AG20443 (cell line): Measurements from ENCODE around the gene NHLH2.
A peak's percentile ranks its signal among the peaks of the same experiment; 100 is the strongest.

ENCODE experiments used
- DNase-seq: peaks from one replicate; pipeline ENCODE4 v3.0.0; 2012; ENCODE audit warnings: low spot score, mixed read lengths

NHLH2 gene

DNA sequence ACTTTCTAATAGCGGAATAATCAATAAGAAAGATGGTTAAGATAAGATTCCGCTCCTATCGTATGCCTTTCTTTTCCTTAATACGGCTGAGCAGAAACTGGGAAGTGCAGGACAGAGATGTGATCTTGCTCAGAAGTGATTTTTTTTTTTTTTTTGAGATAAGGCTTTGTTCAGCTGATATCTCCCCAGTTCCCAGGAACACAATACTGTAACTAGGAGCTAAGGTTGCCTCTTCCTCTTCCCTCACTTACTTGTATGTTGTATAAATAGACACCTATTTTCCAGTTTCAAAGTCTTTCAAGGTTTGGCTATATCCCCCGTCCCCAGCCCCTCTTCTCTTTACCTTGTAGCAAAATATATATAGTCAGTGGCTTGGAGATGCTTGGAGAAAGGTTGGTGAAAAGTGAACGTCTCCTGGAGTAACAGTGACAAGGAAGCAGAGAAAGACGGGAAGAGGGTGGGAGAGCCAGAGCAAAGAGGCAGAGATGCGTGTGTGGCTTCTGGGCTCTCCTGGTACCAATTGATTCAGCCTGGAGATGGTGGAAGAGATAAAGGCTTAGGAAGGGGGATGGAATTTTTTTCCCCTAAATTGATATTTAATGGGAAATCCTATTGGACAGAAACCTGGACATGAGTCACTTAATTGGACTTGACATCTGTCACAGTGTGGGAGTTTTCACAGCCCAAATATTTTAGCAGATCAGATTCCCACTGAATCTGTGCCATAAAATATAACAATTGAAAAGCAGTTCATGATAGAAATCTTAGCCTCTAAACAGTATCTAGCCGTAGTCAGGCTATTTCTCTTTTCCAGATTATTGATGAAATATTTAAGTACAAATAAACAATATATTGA is at the start of gene NHLH2:
TSS of gene NHLH2 (minus strand) at position 522 of the 856 bp plus-strand sequence. CDS start 2,754 bp downstream, outside the sequence.
- no peak for DNase-seq

DNA sequence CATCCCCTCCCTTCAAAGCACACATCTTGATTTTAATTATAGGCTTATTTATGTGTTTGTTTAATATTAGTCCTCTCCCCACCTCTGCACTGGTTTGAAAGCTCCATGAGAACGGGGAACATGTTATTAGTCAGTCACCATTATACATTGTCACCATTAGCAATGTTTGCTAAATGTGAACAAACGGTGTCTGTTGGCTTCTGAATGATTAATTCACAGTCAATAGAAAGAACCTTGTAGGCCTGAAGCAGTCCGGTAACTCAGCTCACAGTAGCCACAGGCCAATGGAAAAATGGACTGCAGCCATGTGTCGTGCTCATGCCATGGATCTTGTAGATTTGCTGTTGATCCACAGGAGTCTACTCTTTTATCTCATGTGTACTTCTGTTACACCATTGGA is 49.7 kb upstream of the NHLH2 start:
- no peak for DNase-seq

DNA sequence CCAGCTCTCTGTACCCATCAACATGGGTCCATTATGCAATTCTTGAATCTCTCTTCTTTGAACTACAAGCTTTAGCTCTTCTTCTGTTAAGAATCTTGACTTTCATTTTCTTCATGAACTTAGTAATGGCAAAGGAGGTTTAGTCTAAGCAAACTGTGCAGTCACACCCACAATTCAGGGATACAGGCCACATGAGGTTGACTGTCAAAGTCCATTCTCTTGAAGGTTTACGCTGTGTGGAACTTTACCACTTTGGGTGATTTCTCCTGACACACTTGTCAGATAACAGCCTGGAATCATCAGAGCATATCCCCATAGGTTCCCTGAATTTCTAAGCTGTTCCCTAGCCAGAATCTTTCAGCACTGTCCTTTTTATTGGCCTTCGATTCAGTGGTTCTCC is 48.0 kb upstream of the NHLH2 start:
- no peak for DNase-seq

DNA sequence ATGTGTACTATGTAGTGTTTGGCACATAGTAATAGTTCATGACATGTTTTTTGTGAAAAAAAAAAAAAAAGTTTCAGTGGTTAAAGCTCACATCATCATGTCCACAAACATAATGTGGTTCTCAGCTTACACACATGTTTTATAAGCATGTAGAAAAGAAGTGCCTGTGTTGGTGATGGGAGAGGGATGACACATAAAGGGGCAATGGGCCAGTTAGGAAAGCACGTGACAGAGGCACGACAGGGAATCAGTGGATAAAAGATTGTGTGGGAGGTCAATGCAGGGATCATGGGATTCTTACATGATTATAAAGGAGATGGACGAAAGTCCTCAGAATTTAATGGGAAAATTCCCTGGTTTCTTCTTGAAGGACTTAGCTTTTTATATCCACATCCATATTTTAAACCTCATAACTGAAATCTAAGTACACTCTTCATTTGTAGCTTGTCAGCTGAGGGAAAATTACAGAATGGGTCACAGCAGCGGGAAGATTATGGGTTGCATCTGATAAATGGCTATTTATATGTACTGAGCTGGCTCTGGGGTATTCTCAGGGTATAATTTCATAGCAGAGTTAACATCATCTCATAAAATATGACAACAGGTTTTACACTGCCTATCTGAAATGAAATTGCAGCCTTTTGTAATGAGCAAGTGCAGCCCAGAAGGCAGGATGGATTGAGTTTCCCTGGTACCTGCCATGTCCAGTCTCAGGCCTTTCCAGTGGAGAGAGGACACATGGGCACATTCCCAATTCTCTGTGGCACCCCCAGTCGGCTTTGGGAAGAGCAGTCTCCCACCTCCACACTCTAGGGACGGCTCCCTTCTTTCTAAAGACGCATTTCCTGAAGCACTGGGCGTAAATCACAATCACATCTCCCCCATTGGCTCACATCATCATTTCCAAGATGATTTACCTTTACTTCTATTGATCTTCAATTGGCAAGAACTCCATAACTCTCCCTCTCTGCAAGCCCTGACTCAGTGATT is 42.3 kb upstream of the NHLH2 start:
- DNase-seq: no peak

DNA sequence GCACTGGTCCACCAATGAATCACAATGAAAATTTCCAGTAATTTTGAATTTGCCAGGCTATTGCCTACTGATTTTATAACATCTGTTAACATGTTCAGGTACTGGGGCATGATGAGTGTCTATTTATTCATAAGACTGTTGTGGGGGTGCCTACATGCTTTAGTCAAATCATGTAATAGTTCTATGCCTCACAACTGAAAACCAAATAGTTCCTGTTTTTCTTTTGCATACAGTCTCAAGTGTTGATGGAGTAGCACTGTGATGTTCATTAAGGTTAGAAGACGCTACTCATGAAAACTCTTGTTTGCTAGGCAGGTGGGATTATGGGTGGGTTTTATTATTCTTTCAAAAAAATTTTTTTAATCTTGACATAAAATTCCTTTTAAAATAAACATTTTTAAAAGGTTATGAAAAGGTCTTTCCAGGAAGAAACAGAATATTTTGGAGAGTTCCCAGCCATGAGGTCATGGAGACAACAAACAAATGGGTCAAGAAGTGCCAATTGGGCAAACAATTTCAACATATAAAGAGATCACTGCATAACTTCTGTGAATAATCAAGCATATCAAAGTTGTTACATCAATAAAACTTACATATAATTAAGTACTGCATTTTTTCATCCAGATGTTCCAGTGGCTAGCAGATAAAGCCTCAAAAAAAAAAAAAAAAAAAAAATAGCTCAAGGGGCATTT is 40.2 kb upstream of the NHLH2 start:
- DNase-seq: no peak

DNA sequence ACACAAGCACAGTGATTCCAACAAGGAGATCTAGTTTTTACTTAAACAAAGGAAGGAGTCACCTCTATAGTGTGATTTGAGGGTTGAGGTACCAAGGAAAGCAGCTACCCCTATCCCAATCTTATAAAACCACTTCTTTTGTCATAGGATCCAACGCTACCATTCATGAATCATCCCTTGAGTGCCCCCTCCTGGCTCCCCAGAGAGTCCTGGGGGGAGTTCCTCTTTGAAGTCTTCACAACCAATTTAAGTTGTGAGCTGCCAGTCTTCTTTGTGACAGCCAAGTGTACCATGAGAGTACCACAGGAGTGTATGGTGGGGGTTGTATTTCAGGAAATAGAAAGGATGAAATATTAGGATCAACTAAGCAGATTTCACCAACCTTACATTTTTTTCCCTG is 39.1 kb upstream of the NHLH2 start:
- no peak for DNase-seq

DNA sequence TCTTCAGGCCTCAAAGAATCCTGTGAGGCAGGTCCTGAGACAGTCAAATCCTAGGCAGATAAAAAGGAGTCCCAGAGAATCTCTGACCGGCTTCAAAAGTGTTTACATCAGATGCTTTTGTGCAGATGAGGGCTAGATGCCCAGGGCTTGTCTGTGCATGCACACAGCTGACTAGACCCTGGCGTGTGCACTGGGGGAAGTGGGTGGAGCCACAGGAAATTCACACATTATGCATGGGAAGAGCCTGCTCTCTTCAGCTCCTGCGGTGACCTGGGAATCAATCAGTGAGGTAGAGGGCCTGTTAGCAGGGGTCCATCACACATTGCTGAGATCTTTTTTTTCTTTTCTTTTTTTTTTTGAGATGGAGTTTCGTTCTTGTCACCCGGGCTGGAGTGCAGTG is 36.6 kb upstream of the NHLH2 start:
- no peak for DNase-seq

DNA sequence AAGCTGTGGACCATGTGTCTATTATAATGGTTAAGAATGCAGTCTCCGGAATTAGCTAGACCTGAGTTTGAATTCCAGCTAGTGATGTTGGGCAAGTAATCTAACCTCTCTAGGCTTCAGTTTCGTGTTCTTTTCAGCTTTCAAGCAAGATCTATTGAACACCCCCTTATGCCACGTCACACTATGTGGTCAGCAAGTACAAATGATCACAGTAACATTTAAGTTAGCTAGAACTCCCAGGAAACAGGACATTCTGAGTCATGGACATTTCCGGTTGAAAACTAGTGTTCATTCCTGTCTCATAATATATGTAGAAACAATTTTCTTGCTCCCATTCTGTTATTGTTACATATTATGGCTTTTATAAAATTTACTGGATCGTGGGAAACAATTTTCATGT is 34.0 kb upstream of the NHLH2 start:
- DNase-seq: no peak

DNA sequence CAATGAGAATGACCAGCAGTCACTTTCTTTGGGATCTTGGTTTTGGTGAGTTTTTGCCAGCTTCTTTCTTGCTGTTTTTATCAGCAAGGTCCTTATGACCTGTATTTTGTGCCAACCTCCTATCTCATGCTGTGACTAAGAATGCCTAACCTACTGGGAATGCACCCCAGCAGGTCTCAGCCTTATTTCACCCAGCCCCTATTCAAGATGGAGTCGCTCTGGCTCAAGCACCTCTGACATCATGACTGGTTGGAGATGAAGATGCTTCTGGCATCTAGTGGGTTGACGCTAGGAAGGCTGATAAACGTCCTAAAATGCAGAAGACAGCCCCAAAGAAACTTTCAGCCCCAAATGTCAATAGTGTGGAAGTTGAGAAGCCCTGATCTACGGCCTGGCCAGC is 33.6 kb upstream of the NHLH2 start:
- DNase-seq: no peak

DNA sequence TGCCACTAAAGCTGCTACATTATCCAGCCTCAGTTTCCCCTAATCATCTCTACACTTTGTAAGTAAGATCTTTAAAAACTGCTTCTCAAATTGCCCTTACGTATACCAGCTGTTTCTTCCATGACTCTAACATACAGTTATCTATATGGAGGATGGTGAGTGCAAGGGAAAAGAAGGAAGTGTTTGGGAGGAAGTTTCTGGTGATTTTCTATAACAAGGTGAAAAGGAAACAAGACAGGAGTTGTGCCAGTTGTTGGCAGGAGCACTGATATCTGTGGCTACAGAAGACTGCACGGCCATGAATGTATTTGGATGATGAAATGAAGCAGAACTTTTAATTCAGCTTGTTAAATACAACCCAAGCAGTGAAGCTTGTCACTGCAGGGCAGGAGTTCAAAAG is 32.3 kb upstream of the NHLH2 start:
- DNase-seq: no peak

DNA sequence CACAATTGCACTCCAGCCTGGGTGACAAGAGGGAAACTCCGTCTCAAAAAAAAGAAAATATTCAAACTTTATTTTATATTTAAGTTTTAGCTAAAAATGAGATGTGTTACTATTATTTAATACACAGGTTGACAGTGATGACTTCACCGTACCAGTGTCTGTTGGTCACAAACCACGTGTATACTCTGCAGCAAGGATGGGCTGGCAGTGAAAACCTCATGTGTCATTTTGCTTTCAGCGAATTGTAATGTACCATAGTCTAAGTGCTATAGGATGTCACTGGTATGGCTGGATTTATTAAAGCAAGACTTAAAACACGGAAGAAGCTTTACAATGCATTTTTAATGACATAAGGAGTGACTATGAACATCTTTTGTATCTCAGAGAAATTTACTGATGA is 28.1 kb upstream of the NHLH2 start:
- DNase-seq: no peak

DNA sequence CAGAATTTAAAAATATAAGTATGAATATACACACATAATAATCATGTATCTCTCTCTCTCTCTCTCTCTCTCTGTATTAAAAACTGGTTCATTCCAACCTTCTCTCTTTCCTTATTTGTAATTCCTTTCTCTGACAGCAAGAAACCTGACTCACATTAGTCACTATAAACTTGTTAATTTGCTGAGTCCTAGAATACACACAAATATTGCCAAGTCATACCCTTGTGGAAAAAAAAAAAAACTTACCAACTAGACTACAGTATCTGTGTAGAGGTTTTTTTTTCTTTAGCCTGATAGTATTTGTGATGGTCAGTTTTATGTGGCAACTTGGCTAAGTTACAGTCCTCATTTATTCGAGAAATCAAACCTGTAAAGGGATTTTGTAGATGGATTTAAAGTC is 26.3 kb upstream of the NHLH2 start:
- DNase-seq: no peak

DNA sequence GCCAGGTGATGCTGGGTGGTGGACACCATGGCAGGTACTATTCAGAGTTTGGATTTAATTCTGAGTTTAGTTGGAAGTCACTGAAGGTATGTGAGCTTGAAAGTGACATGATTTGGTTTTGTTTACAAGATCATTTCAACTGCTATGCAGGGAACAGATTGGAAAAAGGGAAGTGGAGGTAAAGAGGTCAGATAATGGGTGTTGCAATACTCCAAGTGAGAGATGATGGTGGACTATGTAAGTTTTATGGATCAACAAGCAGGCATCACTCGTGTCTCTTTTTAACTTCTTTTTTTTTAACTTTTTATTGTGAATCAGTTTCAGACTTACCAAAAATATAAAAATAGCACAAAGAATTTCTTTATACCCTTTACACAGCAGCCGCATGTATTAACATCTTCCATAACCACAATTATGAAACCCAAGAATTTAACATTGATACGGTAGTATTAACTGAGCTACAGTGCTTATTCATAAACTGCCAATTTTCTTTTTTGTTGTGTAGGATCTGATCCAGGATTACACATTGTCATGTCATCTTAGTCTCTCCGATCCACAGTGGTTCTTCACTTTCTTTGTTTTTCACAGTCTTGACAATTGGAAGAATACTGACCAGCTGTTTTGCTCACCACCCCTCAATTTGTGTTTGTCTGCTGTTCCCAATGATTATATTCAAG is 24.9 kb upstream of the NHLH2 start:
- DNase-seq: no peak

DNA sequence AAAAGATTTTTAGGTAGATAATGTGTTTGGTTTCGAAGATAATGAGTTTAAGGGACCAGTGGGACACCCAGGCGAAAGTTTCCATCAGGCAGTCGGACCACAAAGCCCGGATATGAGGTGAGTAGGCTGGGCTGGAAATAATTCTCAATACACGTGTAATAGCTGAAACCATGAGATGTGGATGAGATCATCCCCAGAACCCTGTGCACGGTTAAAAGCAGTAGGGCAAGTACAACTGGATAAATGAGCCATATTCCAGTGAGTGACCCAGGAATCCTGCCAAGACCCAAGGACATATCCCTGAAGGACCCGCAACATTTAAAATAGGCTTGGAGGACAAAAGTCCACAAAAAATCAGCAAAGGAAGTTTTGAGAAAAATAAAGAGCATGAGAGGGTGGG is 21.5 kb upstream of the NHLH2 start:
- DNase-seq: no peak

DNA sequence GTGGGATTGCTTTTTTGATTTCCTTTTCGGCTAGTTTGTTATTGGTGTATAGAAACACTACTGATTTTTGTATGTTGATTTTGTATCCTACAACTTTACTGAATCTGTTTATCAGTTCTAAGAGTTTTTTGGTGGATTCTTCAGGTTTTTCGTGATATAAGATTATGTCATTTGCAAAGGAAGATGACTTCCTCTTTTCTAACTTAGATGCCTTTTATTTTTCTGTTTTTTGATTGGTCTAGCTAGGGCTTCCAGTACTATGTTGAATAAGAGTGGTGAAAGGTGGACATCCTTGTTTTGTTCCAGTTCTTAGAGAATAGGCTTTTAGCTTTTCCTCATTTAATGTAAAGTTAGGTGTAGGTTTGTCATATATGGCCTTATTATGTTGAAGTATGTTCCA is 13.1 kb upstream of the NHLH2 start:
- DNase-seq: no peak

DNA sequence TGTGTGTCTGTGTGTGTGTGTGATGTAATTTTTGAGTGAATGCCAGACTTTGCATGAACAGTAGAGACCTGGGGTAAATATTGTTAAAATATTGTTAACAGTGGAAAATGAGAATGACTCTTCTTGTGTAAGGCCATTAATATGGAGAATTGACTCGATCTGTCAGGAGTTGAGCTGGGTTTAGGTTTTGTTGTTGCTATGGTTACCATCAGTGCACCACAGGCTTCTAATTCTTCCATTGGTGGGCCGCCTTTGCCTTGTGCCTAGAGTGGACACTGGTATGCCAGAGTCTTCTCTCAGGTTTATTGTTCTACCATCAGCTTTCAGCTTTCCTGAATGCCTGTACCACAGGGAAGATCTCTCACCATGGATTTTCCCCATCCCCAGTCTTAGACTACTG is 10.0 kb upstream of the NHLH2 start:
- DNase-seq: no peak

DNA sequence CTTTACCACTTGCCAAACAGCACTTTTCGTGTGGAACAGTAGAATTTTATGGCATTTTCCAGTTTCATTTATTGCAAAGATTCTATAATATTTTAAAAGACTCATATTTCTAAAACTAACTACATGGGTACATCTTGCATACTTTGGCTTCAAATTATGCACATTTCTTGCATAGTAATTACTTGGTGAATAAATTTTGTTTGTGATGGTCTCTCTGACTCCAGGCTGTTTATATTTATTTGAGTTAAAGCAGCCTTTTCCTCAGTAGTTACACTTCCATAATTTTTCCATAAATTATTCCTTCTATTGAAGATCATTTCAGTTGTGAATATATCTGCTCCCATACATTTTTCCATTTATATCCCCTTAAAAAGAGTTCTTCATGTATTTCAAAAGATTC is 6.9 kb upstream of the NHLH2 start:
- no peak for DNase-seq

DNA sequence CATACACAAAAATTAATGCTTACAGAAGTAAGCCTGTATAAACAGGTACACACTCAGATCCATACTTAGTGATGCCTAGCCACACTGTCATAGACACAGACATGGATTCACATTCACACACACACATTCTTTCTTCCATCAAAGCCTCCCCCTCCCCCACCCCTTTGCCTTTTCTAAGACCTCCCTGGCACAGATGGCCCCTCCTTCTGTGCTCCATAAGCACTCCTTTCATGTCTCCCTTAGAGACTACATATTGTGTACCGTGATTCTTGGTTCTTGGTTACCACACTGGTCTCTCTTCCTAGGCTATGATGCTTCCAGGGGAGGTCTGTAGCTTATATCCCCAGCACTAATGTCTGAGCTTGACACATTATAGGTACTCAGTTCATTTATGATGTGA is 2.0 kb upstream of the NHLH2 start:
- no peak for DNase-seq

DNA sequence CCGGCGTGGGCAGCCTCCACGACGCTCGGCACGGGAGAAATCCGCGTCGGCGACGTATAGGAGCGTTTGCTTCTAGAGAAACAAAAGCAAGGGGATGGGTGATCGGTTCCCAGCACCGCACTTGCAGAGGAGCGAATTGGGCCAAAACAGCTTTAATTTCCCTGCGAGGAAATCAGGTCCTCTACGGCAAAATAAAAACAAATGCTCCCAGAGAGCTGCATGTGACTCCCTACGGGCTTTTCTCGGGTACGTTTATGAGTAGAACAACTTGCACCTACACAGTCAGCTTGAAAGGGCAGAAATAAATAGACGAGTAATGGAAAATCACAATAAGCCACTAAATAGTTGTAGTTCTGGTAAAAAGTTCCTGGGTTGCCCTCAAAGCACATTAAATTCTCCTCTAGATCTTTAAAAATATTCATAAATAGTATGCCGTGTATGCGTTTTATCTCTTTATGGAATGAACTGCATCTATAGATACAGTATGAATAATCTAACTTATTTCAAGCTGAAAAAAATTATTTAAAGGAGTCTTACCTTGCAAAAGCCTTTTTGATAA is 1.2 kb downstream of the NHLH2 start:
- DNase-seq: peak; percentile 20

DNA sequence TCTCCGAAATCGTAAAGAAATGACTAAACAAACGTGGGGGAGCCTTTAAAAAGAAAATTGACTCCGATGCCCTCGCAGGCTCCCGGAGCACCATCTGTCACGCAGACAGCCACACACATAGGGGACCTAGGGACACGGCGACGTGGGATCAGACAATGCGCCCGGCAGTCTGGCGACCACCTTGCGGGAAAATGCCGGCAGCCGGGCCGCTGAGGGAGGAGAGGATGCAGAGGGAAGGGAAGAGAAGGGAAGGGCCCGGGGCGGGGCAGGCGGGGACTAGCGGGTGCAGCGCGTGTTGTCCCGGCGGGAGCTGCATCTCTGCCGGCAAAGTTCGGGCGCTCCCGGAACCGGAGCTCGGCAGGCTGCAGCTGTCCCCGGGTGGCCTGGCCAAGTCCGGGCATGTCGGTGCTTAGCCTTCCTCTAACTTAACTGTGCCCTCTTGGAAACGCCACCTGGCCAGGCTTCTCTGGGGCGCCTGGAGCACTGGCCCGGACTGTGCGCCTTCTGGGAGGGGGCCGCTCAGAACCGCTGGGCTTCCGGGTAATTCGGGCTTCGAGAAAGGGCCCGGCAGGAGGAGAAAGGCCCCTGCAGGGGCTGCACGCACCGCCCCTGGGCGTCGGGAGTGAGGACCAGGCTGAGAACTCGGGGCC is 1.8 kb downstream of the NHLH2 start:
- DNase-seq: peak; percentile 72

DNA sequence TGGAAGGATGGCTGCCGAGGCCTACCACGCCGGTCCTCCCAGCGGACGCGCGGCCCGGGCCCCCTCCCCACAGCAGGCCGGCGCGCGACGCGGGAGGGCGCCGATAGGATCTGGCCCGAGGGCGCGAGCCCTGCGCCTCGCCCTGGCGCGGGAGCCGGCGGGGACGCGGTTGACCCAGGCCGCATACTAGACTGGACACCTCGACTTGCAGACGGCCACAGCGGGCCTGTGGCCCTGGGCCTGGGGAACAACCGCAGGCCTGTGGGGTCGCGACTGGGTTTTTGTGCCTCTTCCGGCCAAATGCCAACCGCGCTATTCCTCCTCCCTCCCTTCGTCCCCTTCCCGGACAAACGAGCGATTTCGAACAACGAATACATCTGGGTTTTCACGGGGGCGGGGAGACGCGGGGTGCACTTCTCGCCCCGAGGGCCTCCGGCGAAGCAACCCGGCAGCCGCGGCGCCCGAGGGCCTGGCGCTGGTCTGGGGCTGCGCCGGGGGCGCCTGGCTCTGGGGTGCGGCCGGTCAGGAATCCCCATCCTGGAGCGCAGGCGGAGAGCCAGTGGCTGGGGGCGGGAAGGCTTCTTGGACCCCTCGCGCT is 2.4 kb downstream of the NHLH2 start:
- DNase-seq: peak; percentile 30
